HG03025 (cell line): ENCODE results near the gene DBNL.
A peak's percentile ranks its signal among the peaks of the same experiment; 100 is the strongest.
"Not testable (repeated sequence)": the region's sequence is repeated elsewhere in the genome, so short reads cannot be mapped to it uniquely, and the experiment has no call there.

Experiments
- ATAC-seq: cut with Tn5 transposase; IDR thresholded peaks from one replicate; pipeline ENCODE4 v1.9.1; 2021; ENCODE audit warnings: mild to moderate bottlenecking, moderate library complexity; ENCODE audit not compliant: unreplicated experiment, low FRiP score

Gene DBNL

GRCh38 chr7:44040493-44040891 lies 4.0 kb upstream of the DBNL start:
- ATAC-seq = not testable (repeated sequence)

DNA sequence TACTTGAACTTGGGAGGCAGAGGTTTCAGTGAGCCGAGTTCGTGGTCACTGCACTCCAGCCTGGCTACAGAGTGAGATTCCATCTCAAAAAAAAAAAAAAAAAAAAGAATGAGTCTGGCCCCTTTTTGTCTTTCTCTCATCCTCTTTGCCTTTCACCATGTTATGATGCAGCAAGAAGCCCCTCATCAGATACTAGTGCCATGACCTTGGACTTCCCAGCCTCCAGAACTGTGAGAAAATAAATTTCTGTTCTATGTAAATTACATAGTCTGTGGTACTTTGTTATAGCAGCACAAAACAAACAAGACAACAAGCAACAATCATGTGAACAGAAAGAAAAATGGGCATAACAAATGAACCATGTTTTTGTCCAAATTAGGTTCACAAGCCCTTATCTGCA lies 2.3 kb upstream of the DBNL start:
- ATAC-seq = no peak

DNA sequence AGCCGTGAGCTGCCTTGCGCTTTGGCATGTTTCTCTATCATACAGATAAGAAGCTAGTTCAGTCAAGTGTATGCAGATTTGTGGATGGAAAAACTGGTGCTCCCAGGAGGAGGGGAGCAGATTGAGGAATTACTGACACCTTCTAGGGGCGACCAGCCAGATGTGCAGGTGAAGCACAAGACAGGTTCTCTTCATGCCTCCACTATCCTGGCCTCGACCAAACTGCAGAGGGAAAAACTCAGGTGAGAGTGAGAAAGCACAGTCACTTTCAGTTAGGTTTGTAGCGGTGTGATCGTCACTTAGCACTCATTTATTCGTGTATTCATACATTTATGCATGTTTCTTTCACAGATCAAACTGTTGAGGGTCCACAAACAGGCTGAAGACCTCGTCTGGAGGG lies 600 bp upstream of the DBNL start:
- no peak for ATAC-seq

DNA sequence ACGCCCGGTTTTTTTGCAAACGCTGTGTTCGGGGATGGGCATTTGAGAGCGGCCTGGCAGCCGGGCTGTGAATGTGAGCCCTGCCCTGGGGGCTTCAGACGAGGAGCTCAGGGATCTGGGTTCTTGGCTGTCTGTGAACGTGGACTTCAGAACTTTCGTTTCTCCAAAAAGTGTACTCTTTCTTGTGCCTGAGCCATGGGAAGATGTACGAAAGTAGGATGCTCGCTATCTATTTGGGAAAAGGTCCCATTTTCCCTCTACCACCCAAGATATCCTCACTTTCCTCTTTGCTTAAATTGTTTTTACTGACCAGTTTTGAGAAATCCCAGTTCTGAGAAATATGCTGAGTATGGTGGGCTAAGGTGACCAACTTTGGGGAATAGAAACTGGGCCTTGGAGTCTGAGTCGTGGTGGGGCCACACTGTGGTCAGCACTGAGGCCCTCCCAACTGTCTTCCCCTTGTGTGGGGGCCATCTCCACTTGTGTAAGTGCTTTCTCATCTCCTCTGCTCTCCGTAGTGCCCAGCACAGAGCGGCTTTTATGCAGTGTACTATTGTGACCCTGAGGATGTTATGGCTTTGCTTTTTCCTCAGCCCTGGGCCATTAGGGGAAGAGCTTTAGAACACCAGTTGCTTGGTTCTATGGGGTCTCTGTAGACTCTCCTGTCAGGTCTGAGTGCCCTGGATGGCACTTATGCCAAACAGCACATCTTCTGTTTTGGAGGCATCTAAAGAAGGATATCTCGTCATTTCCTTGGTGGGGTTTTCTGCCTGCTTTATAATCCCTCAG lies 918 bp downstream of the DBNL start:
- no peak for ATAC-seq

GRCh38 chr7:44046321-44047061 lies 2.0 kb downstream of the DBNL start:
- peak; percentile 39 for ATAC-seq

GRCh38 chr7:44048031-44048795 lies 3.7 kb downstream of the DBNL start:
- ATAC-seq = no peak

DNA sequence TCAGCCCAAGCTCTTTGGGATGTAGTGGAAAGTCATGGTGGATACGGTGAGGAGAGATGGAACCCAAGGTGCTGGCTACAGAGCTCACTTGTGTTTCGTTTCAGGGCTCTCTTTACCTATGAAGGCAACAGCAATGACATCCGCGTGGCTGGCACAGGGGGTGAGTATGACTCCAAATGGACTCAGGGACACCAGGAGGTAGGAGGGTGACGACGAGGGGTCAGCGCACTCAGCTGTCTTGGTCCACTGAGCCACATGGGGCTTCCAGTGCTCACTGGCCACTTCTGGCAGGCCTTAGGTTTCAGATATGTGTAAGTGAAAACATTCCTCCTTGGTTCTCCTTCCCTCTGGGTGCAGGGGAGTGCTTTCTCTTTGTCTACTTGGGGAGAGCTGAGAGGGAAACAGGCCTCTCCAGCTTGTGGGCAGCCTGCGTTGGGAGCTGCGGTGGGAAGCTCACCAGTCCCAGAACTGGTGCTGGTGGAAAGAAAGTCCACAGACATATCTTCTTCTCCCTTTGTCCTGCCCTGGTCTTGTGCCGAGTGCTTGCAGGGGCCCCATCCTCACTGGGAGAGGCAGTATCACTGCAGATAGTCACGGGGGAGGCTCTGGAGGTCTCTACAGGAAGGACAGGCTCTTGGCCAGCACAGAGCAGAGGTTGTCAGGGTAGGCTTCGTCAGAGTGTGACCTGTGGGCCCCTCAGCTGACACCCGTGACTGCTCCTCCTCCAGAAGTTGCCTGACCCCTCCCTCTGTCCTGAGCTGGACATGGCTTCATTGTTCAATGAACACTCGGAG lies 5.8 kb downstream of the DBNL start:
- ATAC-seq = no peak

GRCh38 chr7:44050915-44051560 lies 6.5 kb downstream of the DBNL start:
- ATAC-seq = no peak

DNA sequence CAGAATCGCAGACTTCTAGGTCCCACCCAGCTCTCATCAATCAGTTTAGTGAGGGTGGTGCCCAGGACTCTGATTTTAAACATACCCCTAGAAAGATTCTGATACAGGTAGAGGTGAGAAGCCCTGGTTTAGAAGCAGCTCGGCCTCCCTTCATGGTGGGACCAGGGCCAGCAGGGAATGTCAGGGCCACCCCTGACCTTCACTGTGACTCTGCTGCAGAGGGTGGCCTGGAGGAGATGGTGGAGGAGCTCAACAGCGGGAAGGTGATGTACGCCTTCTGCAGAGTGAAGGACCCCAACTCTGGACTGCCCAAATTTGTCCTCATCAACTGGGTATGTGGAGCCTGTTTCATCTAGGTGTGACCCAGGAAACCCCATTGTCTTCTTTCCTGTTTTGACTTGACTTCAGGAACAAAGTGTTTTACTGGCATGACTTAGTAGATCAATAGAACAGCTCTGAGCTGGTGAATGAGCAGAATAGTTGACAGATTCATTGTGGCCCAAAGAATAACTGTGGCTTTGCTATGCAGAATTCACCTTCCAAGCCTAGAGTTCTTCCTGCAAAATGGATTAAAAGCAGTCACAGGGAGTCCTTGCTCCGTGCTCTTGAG lies 7.2 kb downstream of the DBNL start:
- ATAC-seq = no peak

DNA sequence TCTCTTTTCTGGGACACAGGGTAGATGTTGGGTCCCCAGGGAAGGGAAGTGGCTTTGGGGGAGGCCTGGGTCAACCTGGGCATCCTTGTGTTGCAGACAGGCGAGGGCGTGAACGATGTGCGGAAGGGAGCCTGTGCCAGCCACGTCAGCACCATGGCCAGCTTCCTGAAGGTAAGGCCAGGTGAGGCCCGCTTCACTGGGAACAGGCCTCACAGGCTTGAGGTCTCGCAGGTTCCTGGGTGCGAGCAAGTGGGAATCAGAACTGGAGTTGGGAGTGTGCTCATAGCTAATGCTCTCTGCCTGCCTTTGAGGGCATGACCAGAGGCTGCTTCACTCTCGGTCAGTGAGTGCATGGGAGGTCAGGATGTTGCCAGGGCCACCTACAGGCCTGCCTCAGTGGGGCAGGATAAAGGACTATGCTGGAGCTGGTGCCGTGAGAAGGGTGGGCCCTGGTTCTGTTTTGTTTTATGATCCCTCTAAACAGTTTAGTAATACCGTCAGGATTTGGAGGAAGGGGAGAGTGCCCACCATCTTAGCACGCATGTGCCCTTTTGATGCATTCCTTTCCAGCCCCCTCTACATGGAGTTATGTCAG lies 8.4 kb downstream of the DBNL start:
- no peak for ATAC-seq

DNA sequence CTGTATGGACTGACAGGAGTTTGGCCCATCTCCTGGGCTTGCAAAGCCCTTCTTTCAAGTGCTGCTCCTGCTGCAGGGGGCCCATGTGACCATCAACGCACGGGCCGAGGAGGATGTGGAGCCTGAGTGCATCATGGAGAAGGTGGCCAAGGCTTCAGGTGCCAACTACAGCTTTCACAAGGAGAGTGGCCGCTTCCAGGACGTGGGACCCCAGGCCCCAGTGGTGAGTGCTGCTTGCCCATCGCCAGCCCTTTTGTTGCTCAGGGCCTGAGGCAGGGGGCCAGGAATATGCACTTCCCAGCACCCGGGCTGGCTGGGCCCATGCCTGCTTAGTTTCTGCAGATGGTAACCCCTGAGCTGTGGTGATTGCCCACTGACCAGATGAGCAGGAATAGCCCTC lies 12.2 kb downstream of the DBNL start:
- ATAC-seq = no peak

DNA sequence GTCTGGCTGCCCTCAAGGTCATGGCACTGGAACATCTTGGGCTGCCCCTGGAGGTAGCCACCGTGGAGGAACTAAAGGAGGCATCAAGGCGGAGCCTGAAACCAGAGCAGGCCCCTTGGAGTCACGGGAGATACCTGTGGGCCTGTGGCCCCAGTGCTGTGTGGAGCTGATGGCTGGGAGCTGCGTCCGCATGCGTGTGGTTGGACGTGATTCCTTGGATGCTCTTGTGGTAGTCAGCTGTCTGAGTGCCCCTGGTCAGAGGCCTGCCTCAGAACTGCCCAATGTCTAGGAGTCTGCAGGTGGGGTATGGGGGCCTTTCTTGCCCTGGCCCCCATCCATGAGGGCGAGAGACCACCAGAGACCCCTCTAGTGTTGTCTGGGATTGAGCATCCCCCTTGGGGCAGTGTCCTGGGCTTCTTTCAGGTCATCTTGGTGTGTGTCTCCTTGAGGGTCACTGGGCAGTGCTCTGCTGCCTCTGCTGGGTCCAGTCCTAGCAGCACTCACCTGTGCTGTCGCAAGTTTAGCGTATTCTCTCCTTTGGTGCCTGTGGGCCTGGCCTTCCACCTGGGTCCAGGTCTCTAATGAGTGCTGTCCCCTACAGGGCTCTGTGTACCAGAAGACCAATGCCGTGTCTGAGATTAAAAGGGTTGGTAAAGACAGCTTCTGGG lies 12.8 kb downstream of the DBNL start:
- ATAC-seq = no peak

GRCh38 chr7:44057849-44058758 lies 13.6 kb downstream of the DBNL start:
- ATAC-seq = no peak

- ATAC-seq = no peak
Observed at GRCh38 chr7:44058759-44059218, 14.3 kb downstream of the DBNL start.

GRCh38 chr7:44059219-44060090 lies 15.0 kb downstream of the DBNL start:
- ATAC-seq = peak; percentile 45

GRCh38 chr7:44060091-44060947 lies 15.8 kb downstream of the DBNL start:
- no peak for ATAC-seq
